Retinal pigment epithelial cell (primary cell): ENCODE data around the gene SLC6A3.

Source experiments
- DNase-seq: peaks from one replicate; pipeline ENCODE4 v3.0.0-alpha.2; 2010; ENCODE audit warnings: low read depth
- H3K4me3 ChIP-seq: 2 replicates; pipeline ENCODE4 v1.5.1; 2011; ENCODE audit warnings: mild to moderate bottlenecking, low read length, control low read depth, moderate library complexity
- CTCF ChIP-seq: conservative IDR thresholded peaks from 2 replicates; pipeline ENCODE4 v1.5.1; 2011; ENCODE audit warnings: low read depth, low read length, control low read depth, inconsistent platforms

Gene SLC6A3

GRCh38 chr5:1409381-1410110, 35.7 kb downstream of the SLC6A3 start:
- DNase-seq, result no peak
- H3K4me3 ChIP-seq, result no peak overlapping the region
- TF ChIP-seq CTCF, result no peak

- TF ChIP-seq CTCF, result no peak
- DNase-seq, result no peak
- no peak overlapping the region for H3K4me3 ChIP-seq
Observed at GRCh38 chr5:1406681-1407640, 38.3 kb downstream of the SLC6A3 start.

- no peak for DNase-seq
- no peak for TF ChIP-seq CTCF
Observed at GRCh38 chr5:1405539-1406530, 39.4 kb downstream of the SLC6A3 start.

GRCh38 chr5:1405121-1405520, 40.1 kb downstream of the SLC6A3 start:
- TF ChIP-seq CTCF, result no peak
- no peak overlapping the region for H3K4me3 ChIP-seq
- DNase-seq, result no peak

More at GRCh38 chr5:1405539-1406530, 39.4 kb downstream of the SLC6A3 start:
- H3K4me3 ChIP-seq, result no peak overlapping the region

- TF ChIP-seq CTCF, result no peak
- DNase-seq, result no peak
- no peak overlapping the region for H3K4me3 ChIP-seq
Observed at GRCh38 chr5:1404062-1404461, 41.2 kb downstream of the SLC6A3 start.

- no peak for DNase-seq
- no peak for TF ChIP-seq CTCF
- no peak overlapping the region for H3K4me3 ChIP-seq
Observed at GRCh38 chr5:1402611-1403255, 42.5 kb downstream of the SLC6A3 start.
